ENCODE results near the gene TBC1D12.

The TBC1D12 gene

GRCh38 chr10:94409021-94409657 is 6.8 kb downstream of the TBC1D12 start:
- DNase-seq, result no peak

GRCh38 chr10:94411304-94411703 is 9.0 kb downstream of the TBC1D12 start:
- no peak for DNase-seq

GRCh38 chr10:94412449-94412848 is 10.1 kb downstream of the TBC1D12 start:
- no peak for DNase-seq

GRCh38 chr10:94413361-94413760 is 11.0 kb downstream of the TBC1D12 start:
- no peak for DNase-seq

GRCh38 chr10:94416896-94417295 is 14.6 kb downstream of the TBC1D12 start:
- DNase-seq, result no peak

- no peak for DNase-seq
Observed at GRCh38 chr10:94417321-94417720, 15.0 kb downstream of the TBC1D12 start.

GRCh38 chr10:94420516-94420915 is 18.2 kb downstream of the TBC1D12 start:
- no peak for DNase-seq

- DNase-seq, result no peak
Observed at GRCh38 chr10:94420998-94421528, 18.7 kb downstream of the TBC1D12 start.

GRCh38 chr10:94423627-94424026 is 21.3 kb downstream of the TBC1D12 start:
- no peak for DNase-seq

GRCh38 chr10:94424714-94425337 is 22.5 kb downstream of the TBC1D12 start:
- no peak for DNase-seq

GRCh38 chr10:94425942-94426341 is 23.6 kb downstream of the TBC1D12 start:
- no peak for DNase-seq

GRCh38 chr10:94427166-94427565 is 24.8 kb downstream of the TBC1D12 start:
- DNase-seq, result no peak

GRCh38 chr10:94428766-94429707 is 26.7 kb downstream of the TBC1D12 start:
- no peak for DNase-seq

GRCh38 chr10:94430701-94431100 is 28.4 kb downstream of the TBC1D12 start:
- DNase-seq, result no peak

- no peak for DNase-seq
Observed at GRCh38 chr10:94432443-94432842, 30.1 kb downstream of the TBC1D12 start.

GRCh38 chr10:94439275-94439861 is 37.0 kb downstream of the TBC1D12 start:
- DNase-seq, result no peak

GRCh38 chr10:94440096-94440495 is 37.8 kb downstream of the TBC1D12 start:
- DNase-seq, result no peak

- DNase-seq, result no peak
Observed at GRCh38 chr10:94443047-94443446, 40.7 kb downstream of the TBC1D12 start.

- no peak for DNase-seq
Observed at GRCh38 chr10:94443549-94443948, 41.2 kb downstream of the TBC1D12 start.

GRCh38 chr10:94450782-94451181 is 48.4 kb downstream of the TBC1D12 start:
- DNase-seq, result no peak

GRCh38 chr10:94451883-94452519 is 49.7 kb downstream of the TBC1D12 start:
- DNase-seq, result no peak

GRCh38 chr10:94456942-94457341 is 54.6 kb downstream of the TBC1D12 start:
- no peak for DNase-seq

- DNase-seq, result no peak
Observed at GRCh38 chr10:94459385-94459784, 57.0 kb downstream of the TBC1D12 start.

Measured in NCI-H2171 treated with DMSO at 0.1 percent for 48 hours (cell line).